IPS-NIHi7 (cell line): ENCODE results near the gene PIGZ.
"Not testable (repeated sequence)": the region's sequence is repeated elsewhere in the genome, so short reads cannot be mapped to it uniquely, and the experiment has no call there.

ENCODE experiments used
- DNase-seq: peaks from one replicate; pipeline ENCODE4 v3.0.0; 2012; ENCODE audit warnings: mixed read lengths; ENCODE audit errors: extremely low spot score

PIGZ gene

DNA sequence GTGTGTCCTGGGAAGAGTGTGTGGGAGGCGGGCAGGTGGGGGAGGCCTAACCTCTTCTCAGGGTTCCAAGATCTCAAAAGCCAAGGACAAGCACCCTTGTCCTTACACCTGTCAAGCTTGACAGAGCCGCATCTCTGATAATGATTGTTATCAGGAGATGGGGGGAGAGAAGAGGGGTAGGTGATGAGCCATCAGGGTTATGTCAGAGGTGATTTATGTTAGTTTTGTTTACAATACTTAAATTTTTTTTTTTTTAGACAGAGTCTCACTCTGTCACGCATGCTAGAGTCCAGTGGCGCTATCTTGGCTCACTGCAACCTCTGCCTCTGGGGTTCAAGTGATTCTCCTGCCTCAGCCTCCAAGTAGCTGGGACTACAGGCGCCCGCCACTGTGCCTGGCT lies 18.9 kb downstream of the PIGZ start:
- no peak for DNase-seq

DNA sequence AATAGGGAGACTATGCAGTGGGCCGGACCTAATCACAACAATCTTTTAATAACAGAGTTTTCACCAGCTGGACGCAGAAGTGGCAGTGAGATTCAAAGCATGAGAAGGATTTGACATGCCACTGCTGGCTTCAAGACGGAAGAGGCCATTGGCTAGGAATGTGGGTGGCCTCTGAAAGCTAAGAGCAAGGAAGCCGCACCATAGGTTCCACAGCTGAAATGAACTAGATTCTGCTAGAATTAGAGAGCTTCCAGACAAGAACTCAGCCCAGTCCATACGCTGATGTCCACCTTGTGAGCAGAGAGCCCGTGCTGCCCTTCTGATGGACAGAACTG lies 19.4 kb downstream of the PIGZ start:
- DNase-seq, result no peak

DNA sequence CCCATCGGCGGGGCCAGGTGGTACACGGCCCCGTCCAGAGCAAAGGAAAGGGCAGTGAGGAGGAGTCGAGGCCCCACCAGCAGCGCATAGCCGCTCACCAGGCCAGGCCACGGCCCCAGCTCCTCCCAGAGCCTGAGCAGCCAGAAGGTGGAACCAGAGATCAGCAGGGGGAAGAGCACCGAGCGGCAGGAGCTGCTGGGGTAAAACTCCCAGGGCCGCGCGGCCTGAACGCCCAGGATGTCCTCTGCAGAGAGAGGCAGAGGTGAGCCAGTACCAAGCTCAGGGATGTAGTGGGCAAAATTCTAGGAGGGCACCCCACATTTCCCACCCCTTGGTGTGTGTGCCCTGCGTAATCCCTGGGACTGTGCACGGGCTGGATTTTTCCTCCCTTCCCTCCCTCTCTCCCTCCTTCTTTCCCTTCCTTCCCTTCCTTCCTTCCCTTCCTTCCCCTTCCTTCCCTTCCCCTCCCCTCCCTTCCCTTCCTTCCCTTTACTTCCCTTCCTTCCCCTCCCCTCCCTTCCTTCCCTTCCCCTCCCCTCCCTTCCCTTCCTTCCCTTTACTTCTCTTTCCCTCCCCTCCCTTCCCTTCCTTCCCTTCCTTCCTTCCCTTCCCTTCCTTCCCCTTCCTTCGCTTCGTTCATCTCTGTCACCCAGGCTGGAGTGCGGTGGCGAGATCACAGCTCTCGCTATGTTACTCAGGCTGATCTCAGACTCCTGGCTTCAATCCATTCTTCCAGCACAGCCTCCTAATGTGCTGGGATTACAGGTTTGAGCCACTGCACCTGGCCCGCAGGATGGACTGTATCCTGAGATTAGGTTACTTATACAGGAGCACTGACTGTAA lies 20.0 kb downstream of the PIGZ start:
- peak; percentile 76 for DNase-seq

DNA sequence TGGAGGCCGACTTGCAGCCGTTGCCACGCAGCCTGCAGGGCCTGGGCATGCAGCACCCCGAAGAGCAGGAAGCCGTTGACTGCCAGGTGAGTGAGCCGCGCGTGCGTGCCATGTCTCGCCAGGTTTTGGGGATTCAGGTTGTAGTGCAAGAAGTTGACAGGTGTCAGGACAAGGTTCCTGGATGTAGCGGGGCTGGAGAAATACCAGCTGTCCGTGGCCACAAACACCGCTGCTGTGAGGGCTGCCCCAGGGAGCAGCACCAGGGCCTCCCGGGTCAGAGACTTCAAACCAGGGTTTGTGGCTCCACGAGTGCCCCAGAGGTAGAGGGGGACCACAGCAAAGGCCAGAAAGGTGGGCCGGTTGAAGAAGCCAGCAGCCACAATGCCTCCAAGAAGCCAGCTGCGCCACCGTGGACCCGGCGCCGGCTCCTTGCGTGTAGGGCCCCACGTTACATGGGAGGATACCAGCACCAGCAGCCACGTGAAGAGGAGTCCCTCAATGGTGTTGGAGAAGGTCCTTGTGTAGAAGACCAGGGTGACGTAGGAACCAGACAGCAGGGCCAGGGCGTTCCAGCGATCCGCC lies 20.7 kb downstream of the PIGZ start:
- no peak for DNase-seq

DNA sequence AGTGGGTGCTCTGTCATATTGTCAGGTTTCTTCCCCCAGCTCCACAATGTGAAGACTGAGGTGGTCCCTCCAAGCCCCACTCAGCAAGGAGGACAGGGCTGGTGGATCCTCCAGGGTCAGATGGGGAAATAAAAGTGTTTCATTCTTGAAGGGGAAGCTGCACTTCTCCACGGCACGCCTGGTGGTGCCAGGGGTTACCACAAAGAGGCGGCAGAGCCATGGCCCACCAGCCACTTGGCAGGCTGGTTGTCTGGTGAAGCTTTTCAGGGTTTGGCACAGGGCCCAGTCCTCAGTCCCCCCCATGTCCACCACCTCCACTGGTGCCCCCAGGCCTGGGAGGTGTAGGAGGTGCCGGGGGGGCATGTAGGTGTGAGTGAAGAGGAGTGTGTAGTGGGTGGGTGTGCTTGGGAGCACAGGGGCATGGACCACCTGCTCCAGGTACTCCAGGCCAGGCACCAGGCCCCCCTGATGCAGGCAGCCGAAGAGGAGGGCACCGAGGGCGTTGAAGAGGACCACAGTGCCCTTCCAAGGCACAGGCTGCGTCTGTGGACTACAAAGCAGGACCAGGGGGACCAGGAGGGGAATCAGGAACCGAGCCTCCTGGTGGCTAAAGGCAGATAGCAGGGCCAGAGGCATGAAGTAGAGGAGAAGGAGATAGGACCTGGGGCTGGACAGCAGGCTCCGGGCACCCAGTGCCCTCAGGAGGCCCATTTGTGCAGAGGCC lies 21.3 kb downstream of the PIGZ start:
- DNase-seq, result peak; percentile 30

DNA sequence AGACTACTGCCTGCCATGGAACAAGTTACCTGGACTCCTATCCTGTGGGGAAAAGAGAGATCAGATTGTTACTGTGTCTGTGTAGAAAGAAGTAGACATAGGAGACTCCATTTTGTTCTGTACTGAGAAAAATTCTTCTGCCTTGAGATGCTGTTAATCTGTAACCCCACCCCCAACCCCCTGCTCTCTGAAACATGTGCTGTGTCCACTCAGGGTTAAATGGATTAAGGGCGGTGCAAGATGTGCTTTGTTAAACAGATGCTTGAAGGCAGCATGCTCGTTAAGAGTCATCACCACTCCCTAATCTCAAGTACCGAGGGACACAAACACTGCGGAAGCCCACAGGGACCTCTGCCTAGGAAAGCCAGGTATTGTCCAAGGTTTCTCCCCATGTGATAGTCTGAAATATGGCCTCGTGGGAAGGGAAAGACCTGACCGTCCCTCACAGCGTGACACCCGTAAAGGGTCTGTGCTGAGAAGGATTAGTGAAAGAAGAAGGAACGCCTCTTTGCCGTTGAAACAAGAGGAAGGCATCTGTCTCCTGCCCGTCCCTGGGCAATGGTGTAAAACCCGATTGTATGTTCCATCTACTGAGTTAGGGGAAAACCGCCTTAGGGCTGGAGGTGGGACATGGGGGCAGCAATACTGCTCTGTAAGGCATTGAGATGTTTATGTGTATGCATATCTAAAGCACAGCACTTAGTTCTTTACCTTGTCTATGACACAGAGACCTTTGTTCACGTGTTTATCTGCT lies 24.4 kb downstream of the PIGZ start:
- not testable (repeated sequence) for DNase-seq

DNA sequence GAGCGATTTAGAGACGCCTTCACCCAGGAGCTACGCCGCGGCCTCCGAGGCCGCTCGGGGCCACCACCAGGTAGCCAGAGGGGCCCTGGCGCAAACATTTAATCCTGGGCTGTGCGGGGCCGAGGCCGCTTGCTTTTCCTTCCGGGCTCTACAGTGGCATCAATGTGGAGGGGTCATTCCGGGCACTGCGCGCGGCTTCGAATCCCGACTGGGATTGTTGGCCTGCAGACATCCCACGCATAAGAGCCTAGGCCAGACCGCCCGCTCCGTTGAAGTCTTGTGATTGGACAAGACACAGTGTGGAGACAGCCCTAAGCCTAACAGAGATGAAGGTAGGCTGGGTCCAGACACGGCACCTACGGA lies 25.7 kb downstream of the PIGZ start:
- no peak for DNase-seq

DNA sequence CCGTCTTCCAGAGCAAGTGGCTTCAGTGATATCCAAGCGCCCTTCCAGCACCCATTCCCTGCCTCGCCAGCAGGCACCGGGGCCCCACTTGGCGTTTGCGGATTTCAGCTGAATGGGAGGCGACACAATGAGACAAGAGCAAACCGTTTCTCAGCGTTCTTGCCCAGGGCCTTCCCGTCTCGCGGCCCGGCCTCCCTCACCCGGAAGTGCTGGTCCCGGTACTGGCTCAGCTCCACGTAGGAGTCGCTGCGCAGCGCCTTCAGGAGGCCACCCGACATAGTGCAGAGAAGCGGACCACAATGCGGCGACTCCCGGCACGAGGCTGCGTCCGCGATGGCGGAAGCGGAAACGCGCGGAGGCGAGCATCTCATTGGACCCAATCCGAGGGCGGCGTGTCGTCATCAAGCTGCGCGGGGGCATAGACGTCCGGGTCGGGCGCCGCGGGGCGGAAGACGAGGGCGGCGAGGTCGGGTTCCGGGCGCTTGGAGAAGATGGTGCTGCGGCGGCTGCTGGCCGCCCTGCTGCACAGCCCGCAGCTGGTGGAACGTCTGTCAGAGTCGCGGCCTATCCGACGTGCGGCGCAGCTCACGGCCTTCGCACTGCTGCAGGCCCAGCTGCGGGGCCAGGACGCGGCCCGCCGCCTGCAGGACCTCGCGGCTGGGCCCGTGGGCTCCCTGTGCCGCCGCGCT lies 26.3 kb downstream of the PIGZ start, which contains the start of gene NCBP2:
Gene NCBP2 (minus strand): TSS at position 303 of the 689 bp plus-strand sequence. CDS start 25 bp downstream, at position 278.
- DNase-seq, result peak; percentile 96

DNA sequence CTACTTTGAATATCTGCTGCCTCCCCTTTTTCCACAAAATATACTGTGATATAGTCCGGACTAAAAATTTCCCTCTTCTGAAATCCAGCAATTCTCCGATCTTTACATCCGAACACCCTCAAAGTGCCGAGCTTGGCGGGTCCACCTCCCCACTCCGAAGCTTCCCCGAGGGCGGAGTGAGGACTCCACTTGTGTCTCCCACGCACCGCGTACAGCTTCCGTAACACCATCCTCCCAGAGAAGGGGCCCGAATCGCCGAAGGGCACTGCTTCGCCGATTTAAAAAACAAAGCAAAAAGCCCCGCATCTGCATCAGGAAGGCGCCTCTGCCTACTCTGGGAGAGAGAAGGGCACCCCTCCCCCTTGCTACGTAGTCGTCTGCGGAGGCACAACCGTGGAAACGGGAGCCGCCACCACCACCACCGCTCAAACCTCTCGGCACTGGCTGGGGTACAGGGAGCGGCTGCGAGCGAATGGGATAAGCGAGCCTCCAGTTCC lies 26.9 kb downstream of the PIGZ start:
- peak; percentile 57 for DNase-seq

DNA sequence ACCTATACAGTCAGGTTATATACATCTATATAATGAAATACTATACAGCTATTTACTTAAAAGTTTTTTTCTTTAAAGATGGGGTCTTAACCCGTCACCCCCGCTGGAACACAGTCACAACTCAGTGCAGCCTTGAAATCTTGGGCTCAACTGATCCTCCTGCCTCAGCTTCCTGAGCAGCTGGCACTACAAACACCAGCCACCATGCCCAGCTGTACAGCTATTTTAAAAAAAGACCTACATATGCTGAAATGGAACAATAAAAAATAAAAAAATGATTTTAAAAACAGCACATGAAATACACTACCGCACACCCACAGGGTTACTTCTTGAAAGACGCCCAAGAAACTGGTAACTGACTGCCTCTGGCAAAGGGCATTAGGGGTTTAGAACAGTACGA lies 30.1 kb downstream of the PIGZ start:
- DNase-seq, result no peak

DNA sequence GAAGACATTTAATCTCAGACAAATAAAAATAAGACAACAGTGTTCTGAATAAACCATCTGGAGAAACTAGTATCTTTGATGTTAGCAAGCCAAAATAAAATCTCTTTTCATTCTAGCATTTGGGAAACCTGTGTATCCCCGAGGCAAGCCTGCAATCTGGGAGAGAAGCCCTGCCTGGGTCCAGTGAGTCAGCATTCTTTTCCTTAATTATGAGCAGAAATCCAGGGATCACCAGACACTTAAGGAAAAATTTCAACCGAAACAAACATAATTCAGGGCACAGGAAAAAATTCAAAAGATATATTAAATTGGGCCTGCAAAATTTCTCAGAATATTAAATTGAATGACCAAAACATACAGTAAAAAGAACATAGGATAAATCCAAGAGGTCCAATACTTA lies 30.5 kb downstream of the PIGZ start:
- no peak for DNase-seq

DNA sequence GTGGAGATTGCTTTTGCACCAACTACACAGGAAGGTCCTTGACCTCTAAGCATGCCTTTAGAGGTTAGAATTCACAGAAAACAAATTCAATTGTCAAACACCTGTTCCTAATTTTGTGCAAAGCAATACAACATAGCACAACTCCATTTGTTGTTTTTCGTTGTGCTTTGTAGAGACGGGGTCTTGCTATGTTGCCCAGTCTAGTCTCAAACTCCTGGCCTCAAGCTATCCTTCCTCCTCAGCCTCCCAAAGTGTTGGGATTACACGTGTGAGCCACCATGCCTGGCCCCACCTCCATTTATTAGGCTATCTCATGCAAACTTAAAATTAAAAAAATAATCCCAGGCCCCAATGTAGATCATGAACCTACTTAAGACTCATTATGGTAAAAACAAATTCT lies 32.3 kb downstream of the PIGZ start:
- DNase-seq, result no peak

DNA sequence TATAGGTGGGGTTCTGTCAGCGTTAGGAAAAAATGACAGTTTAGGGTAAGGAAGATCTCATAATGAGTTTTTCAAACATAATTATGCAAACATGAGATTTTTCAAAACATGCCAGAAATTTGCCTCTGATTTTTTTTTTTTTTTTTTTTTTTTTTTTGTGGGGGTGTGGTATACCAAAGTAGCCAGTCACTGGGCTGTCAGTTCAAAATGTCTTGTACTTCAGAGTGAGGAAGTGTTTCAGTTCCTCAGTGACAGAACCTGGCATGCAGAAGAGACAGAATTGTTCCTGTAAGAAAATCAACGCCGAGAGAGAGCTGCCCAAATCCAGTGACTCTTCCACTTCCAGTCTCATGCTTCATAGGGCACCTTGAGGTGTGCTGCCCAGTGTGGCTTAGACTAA lies 36.0 kb downstream of the PIGZ start:
- DNase-seq, result no peak

DNA sequence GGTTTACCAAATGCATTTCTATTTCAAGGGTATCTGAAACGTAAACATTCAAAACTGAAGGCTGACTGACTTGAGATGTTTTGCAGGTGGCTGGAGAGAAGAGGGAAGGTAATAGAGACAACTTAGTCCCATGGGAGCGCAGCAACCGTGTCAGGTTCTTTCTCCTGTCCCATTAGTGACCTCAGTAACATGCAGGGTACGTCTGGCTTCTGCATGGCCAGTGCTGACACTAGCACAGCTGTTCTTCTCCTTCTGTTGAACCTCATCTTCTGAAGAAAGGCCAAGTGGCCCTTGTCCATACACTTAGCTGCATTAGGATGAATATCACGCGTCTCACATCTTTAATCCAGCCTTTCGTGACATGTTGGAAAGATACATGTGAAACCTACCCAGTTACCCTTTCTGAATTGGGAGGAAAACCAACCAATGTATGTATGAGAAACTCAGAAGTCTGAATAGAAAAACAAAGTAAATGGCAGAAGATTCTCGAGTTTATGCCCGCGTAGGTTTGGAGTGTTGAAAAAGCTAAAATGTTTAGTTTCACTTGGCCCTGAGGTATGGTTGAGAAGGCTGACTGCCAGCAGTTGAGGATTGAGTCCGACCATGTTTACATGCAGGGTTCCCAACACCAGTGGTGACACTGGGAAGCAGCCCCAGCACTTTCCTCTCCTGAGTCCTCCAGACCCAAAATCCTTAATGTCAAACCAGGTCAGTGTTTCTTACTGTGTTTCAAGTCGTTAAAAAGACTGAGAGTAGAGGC lies 36.6 kb downstream of the PIGZ start:
- no peak for DNase-seq

DNA sequence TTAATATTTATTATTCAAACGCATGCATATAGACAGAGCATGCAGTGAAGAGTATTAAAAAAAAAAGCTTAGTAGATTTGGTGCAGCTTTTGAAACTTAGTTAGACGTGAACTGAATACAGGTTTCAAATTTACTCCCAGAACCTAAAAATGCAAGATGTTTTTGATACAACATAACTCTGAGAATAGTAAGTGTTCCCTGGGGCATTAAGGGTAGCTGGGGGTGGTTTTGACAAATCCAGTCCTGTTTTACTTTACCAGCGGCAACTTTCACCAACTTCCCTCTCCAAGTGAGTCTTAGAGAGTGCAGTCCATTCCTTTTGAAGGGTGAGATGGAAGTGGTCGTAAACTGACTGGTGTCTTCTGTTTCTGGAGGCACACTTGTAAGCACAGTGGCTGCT lies 37.5 kb downstream of the PIGZ start:
- no peak for DNase-seq

DNA sequence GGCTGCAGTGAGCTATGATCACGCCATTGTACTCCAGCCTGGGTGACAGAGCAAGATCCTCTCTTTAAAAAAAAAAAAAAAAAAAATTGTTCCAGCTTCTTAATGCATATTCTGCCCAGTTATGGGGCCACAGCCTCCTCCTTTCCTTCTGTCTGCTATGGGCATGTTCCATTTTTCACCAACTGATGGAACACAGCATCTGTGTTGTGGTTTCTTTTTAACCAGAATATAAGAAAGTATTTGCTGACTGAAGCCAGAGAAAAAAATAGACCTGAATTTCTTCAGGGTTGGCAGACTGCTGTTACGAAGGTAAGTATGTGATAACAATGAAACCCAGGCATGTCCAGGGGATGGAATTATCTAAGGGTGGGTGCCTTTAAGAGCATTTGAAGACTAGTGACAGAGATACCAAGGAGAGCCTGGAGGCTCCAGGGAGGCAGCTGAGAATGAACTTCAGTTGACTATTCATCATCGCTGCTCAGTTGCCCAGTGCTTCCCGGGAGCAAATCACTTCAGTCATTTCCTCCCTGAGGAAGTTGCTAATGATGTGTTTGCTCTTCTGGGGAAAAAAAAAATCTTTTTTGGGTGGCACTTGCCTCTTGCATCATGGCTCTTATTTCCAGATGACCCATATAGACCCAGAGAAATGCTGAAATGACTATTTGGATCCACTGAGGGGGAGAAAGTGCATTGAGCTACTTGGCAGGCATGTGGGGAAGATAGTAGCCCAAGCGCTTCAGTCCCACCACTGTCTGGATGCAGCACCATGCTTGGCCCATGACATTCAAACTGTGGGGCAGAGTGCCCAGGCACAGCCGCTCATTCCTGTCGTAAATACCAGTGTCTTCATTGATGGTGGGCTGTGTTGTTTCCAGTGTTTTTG lies 40.8 kb downstream of the PIGZ start:
- DNase-seq, result no peak

DNA sequence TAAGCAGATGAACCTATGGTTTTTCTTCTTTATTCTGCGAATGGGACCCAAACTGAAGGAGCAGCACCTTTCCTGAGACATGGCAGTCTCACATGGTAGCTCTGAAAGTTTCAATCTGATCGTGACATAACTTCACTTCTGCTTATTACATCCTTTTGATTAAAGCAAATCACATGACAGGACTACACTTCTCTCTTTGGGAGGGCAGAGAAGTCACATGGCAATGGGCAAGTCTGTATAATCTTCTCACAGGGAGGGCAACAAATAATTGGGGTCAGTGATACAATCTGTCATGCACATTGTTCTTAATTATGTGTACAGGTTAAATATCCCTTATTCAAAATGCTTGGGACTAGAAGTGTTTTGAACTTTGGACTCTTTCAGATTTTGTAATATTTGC lies 47.9 kb downstream of the PIGZ start:
- no peak for DNase-seq

DNA sequence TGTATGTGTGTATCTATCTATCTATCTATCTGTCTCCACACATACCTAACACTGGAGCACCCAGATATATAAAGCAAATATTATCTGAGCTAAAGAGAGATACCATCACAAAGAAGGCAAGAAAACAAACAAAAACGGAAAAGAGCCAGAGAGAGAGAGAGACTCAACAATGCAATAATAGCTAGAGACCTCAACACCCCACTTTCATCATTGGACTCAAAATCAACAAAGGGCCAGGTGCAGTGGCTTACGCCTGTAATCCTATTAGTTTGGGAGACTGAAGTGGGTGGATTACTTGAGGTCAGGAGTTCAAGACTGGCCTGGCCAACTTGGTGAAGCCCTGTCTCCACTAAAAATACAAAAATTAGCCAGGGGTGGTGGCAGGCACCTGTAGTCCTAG lies 49.7 kb downstream of the PIGZ start:
- DNase-seq, result no peak

DNA sequence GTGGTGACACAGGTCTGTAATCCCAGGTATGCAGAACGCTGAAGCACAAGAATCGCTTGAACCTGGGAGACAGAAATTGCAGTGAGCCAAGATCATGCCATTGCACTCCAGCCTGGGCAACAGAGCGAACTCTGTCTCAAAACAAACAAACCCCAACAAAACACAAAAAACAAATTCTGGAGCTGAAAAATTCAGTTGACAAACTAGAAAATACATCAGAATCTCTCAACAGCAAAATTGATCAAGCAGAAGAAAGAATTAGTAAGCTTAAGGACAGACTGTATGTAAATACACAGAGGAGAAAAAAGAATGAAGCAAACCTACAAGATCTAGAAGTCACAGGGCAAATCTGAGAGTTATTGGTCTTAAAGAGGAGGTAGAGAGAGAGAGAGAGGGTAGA lies 51.6 kb downstream of the PIGZ start:
- no peak for DNase-seq

DNA sequence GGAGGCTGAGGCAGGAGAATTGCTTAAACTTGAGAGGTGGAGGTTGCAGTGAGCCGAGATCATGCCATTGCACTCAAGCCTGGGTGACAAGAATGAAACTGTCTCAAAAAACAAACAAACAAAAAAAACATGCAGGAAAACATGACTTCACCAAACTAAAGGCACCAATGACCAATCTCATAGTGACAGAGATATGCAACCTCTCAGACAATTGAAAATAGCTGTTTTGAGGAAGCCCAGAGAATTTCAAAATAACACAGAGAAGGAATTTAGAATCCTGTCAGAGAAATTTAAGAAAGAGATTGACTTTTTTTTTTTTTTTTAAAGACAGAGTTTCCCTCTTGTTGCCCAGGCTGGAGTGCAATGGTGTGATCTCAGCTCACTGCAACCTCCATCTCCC lies 52.4 kb downstream of the PIGZ start:
- no peak for DNase-seq
